NCI-H510A (cell line): ENCODE measurements around the gene ASTN1.

Source experiments
- DNase-seq: peaks from one replicate; lab custom pipeline; 2025; lab: John Stamatoyannopoulos, UW

The ASTN1 gene

DNA sequence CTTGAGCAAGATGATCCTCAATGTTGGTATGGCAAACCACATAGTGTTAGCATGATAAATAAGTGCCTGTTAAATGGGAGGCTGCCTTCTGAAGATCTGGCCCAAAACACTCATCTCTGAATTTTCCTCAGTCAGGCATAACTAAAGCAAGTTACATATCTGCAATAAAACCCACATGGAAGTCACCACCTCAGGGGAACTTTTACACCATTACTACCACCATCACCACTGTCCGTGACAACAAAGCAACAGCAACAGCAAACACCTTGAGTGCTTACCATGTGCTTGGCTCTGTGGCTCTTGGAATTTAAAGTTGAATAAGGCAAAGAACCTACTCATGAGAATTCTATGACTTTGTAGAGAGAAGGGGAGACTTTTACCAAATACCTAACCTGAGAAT, 233.0 kb downstream of the ASTN1 start:
- no peak for DNase-seq

- DNase-seq, result no peak
These were observed 238.0 kb downstream of the ASTN1 start for GRCh38 chr1:176926330-176927086.

- no peak for DNase-seq
These were observed 239.3 kb downstream of the ASTN1 start for GRCh38 chr1:176925223-176925622.

DNA sequence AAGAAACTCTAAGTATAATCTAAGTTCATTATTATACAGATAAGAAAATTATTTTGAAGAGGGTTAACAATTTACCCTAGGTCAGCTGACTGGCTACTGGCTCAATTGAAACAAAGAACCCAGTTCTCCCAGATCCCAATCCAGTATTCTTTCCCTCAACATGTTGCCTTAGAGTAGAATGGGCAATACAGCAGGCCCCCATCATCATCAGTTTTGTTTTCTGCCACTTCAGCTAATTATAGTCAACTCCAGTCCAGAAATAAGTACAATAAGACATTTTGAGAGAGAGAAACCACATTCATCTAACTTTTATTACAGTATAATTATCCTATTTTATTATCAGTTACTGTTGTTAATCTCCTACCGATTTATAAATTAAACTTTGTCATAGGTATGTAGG, 241.2 kb downstream of the ASTN1 start:
- no peak for DNase-seq

- no peak for DNase-seq
These were observed 244.8 kb downstream of the ASTN1 start for GRCh38 chr1:176919386-176920378.

DNA sequence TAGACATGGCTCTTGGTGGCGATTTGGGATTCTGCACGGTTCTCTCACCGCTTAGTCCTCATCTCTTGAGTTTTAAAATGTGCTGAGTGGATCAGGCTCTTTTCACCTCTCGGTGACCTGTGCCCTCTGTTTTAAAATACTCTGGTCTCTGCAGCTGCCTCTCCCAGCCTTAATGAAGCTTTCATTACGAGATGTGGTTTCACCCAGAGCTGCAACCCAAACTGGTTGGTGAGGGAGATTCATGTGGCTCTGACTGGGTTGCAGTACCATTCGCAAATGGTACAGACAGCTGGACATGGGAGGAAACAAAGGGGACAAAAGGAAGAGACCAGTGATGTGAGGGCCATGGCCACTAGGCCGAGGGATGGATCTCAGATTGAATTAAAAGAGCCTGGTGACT, 258.9 kb downstream of the ASTN1 start:
- DNase-seq, result no peak

GRCh38 chr1:176904057-176904751, 260.3 kb downstream of the ASTN1 start:
- DNase-seq, result no peak

GRCh38 chr1:176903474-176903873, 261.0 kb downstream of the ASTN1 start:
- no peak for DNase-seq

DNA sequence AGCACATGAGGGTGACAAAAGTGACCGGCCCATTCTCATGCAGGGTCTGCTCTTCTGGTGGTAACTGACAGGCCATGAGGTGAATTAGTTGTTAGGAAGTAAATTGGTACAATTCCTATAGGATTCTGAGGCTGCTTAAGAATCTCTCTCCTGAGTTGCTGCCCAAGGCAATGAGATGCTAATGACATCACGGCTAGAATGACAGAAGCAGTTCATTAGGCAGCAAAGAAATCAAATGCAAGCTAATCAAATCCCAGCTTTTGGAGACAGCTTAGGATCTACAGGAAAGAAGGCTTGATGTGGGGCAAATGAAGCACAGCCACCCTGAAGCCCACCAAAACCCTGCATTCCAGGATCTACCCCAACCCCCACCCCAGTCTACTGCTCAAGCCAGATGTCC, 265.2 kb downstream of the ASTN1 start:
- no peak for DNase-seq

GRCh38 chr1:176897350-176898236, 266.9 kb downstream of the ASTN1 start:
- DNase-seq, result peak; percentile 14

DNA sequence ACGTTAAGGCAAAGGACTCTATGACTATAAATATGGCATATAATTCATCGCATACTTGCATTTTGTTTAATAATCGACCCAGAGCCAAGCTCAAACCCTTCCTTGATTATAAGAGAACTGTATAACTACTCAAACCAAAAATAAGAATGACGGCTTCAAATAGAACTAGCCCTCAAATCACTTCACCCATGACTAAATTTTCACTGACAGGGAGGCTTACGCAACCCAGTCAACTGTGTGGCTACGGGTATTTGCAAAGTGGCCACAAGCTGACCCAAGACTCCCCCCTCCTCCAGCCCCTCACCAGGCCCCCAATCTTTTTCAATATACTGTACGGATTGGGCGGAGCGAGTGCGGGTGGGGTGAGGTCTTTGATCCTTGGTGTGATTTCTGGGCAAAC, 268.3 kb downstream of the ASTN1 start:
- no peak for DNase-seq

DNA sequence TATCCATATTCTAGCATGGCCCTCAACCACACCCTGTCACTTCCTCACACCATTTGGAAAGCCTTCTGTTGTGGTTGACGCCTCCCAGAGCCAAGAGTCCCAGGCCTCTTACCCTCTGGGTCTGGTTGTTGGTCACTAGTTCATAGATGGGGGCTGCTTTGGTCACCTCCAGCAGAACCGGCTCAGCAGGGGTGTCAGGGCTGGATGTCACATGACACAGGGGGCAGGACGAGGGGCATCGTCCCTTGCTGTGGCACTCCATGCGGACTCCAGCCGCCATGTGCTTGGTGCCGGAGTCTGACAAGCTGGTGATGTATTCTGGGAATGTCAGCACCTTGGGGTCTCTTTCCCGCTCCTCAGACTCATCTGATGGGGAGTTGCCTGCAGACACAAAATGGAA, 270.1 kb downstream of the ASTN1 start:
- no peak for DNase-seq

- DNase-seq, result no peak
These were observed 270.7 kb downstream of the ASTN1 start for GRCh38 chr1:176893625-176894352.

DNA sequence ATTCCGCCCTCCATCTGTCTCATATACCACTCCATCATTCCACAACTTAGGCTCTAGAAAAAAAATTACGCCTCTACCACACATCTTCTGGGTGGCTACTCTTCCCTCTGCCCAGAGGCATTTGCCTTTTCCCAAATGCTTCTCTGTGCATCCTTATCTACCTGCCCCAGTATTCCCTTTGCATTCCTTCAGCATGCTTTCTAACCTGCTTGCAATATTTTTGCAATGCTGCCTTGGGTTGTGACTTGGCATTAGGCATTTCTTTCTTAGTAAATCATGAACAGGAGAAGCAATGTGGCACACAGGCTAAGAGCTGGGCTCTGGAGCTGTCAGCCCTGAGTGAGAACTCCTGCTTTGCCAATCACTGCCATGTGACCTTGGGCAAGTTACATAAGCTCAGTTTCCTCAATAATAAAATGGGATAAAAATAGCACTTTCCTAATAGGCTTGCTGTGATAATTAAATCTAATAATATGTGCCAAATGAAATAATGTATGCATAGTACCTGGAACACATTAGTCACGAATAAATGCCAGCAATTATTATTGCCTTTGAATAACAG, 276.0 kb downstream of the ASTN1 start:
- DNase-seq, result no peak

GRCh38 chr1:176885751-176886150, 278.8 kb downstream of the ASTN1 start:
- no peak for DNase-seq

GRCh38 chr1:176885341-176885740, 279.2 kb downstream of the ASTN1 start:
- DNase-seq, result no peak

- DNase-seq, result no peak
These were observed 279.6 kb downstream of the ASTN1 start for GRCh38 chr1:176884911-176885310.

DNA sequence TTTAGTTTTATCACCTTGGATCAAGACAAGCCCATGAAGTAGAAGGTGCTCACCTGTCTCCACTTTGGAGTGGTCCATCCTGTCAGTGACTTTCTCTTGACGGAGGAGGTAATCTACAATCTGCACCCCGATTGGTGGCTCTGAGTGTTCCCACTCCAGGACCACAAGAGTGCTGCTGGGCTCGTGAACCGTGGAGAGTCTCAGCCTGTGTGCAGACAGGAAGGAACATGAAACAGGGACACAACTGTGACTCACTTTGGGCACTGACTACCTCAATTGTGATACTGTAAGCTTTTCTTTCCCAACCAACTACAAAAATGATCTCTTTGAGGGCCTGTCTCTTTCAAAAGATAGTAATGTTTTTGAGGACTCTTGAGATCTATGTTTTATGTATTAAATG, 280.2 kb downstream of the ASTN1 start:
- DNase-seq, result no peak

DNA sequence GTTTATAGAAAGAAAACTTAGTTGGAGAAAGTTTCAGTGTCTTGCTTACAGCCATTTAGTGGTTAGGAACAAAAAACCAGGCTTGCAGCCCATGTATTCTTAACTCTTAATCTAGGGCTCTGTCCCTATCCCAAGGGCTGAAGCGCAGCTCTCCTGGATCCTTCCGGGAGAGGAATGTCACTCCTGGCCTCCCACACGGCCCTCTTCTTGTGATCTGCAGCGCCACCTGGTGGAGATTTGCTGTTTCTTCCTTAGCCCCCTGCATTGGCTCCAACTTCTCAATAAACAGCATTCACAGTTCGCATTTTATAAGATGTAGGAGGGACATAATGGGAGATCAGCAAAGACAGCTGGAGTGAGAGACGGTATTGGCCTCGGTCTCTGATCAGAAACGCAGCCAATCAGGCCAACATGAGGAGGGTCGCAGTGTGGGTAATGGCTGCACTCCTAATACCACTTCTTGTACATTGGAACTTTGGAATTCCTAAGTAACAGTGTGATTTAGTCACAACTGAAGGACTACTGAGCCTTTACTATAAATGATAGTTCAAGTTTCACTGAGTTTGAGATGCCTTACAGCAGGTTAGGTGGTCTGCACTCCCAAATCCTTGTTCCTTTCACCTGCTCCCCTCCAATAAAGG, 283.4 kb downstream of the ASTN1 start:
- DNase-seq, result peak; percentile 28
